Transverse colon (tissue), 4 donors: Measurements from ENCODE around the gene NUP133.

ENCODE experiments used
- CTCF ChIP-seq, 5 experiments: fragments of 200-600 bp in 3 of 5; fragments of 450-650 bp in 2 of 5; sonication (generic) in 3 of 5; IDR thresholded peaks; 1 replicate in 2 of 5; 2 replicates in 3 of 5; pipeline ENCODE4 v1.5.1; 2016 to 2017; ENCODE audit warnings: antibody characterized with exemption in 5 of 5, inconsistent platforms in 3 of 5, mild to moderate bottlenecking in 2 of 5, moderate library complexity in 1 of 5
- POLR2AphosphoS5 ChIP-seq, 3 donors: sonication (generic); formaldehyde crosslinking; IDR thresholded peaks; one replicate each; pipeline ENCODE4 v1.6.1; 2016; ENCODE audit warnings: antibody characterized with exemption in 3 of 3

- TF ChIP-seq CTCF (IDR thresholded peaks at IDR 0.05) (no peak), POLR2AphosphoS5 (IDR thresholded peaks at IDR 0.05) (no peak)
These were observed 41.3 kb downstream of the NUP133 start for GRCh38 chr1:229466887-229467286.
